Natural killer cell treated with Interleukin-12 subunit alpha and Interleukin-12 subunit beta and Interleukin-15 and Interleukin-18, amount 100 ng/mL, for 72 hours (primary cell): ENCODE results near the gene INTS11. TPM values are rescaled to one million over a fixed set of nuclear protein-coding genes. Genes with fewer than 3 reads are reported as not detected.
"Not testable (repeated sequence)": the region's sequence is repeated elsewhere in the genome, so short reads cannot be mapped to it uniquely, and the experiment has no call there.

Experiments
- ATAC-seq, 2 donors: fragments of 150-1000 bp; cut with Tn5 transposase in 1 of 2; sonication (Bioruptor Pico), chemical (Tn5 transposase) in 1 of 2; 2 replicates each; pipeline ENCODE4 v1.10.0; 2021
- DNase-seq: peaks from one replicate; pipeline ENCODE4 v3.0.0; 2022; ENCODE audit warnings: low spot score
- H3K27ac Mint-ChIP-seq, 2 donors: 1 replicate in 1 of 2; 2 replicates in 1 of 2; pipeline ENCODE4 v1.8.0; 2022; ENCODE audit warnings: mixed read lengths in 2 of 2, mild to moderate bottlenecking in 1 of 2, moderate library complexity in 1 of 2
- H3K27me3 Mint-ChIP-seq, 2 donors: 1 replicate in 1 of 2; 2 replicates in 1 of 2; pipeline ENCODE4 v1.8.0; 2022; ENCODE audit warnings: mixed read lengths in 2 of 2
- H3K36me3 Mint-ChIP-seq: one replicate; pipeline ENCODE4 v1.8.0; 2022; ENCODE audit warnings: mixed read lengths
- H3K4me1 Mint-ChIP-seq, 2 donors: 1 replicate in 1 of 2; 2 replicates in 1 of 2; pipeline ENCODE4 v1.8.0; 2022; ENCODE audit warnings: low read depth in 2 of 2, mixed read lengths in 2 of 2, mild to moderate bottlenecking in 1 of 2
- H3K4me3 Mint-ChIP-seq: one replicate; pipeline ENCODE4 v1.8.0; 2022; ENCODE audit warnings: mixed read lengths
- H3K9me3 Mint-ChIP-seq: 2 replicates; pipeline ENCODE4 v1.8.0; 2022; ENCODE audit warnings: mixed read lengths
- total RNA-seq, 2 donors: library from RNA; stranded (reverse); gene quantifications; one replicate each; pipeline ENCODE4 v1.2.3, GENCODE V29; 2022

Gene INTS11
- total RNA-seq, 2 donors from 2014 or later, result 122 to 204 TPM

GRCh38 chr1:1322418-1322817 is 2.0 kb downstream of the INTS11 start:
- H3K27ac Mint-ChIP-seq, result peak overlapping the region in 1 of 2 donors; percentile 94
- no peaks in the 10 kb centered on the region for H3K9me3 Mint-ChIP-seq
- H3K4me3 Mint-ChIP-seq, result peak overlapping the region; percentile 84
- H3K27me3 Mint-ChIP-seq, result no peaks in the 10 kb centered on the region
- peaks cover 20 to 28% of the 10 kb centered on the region in 2 donors for H3K4me1 Mint-ChIP-seq
- ATAC-seq (no peak), DNase-seq (no peak)
- peaks cover 6% of the 10 kb centered on the region for H3K36me3 Mint-ChIP-seq

- peaks cover 6% of the 10 kb centered on the region for H3K36me3 Mint-ChIP-seq
- H3K9me3 Mint-ChIP-seq, result no peaks in the 10 kb centered on the region
- no peak for DNase-seq
- H3K4me3 Mint-ChIP-seq, result no peak overlapping the region
- no peak overlapping the region for H3K27ac Mint-ChIP-seq
- no peak for ATAC-seq
- no peaks in the 10 kb centered on the region for H3K27me3 Mint-ChIP-seq
- peaks cover 20 to 28% of the 10 kb centered on the region in 2 donors for H3K4me1 Mint-ChIP-seq
Observed at GRCh38 chr1:1321477-1321876, 3.0 kb downstream of the INTS11 start.

GRCh38 chr1:1320666-1321448 is 3.6 kb downstream of the INTS11 start:
- H3K9me3 Mint-ChIP-seq, result no peaks in the 10 kb centered on the region
- peaks cover 6% of the 10 kb centered on the region for H3K36me3 Mint-ChIP-seq
- DNase-seq (no peak), ATAC-seq (no peak)
- no peak overlapping the region for H3K27ac Mint-ChIP-seq
- H3K4me1 Mint-ChIP-seq, result peaks cover 20 to 25% of the 10 kb centered on the region in 2 donors
- H3K4me3 Mint-ChIP-seq, result no peak overlapping the region
- H3K27me3 Mint-ChIP-seq, result no peaks in the 10 kb centered on the region

- Mint-ChIP-seq H3K4me1 (peaks cover 20 to 27% of the 10 kb centered on the region in 2 donors), H3K36me3 (peaks cover 6% of the 10 kb centered on the region), H3K27ac (peak overlapping the region in 1 of 2 donors; percentile 47), H3K4me3 (no peak overlapping the region), H3K9me3 (no peaks in the 10 kb centered on the region), H3K27me3 (no peaks in the 10 kb centered on the region)
- ATAC-seq, result no peak
- no peak for DNase-seq
Observed at GRCh38 chr1:1319646-1319941, 4.9 kb downstream of the INTS11 start.

- DNase-seq, result no peak
- peak overlapping the region in 1 of 2 donors; percentile 47 for H3K27ac Mint-ChIP-seq
- no peak overlapping the region for H3K4me3 Mint-ChIP-seq
- no peaks in the 10 kb centered on the region for H3K9me3 Mint-ChIP-seq
- peaks cover 20 to 25% of the 10 kb centered on the region in 2 donors for H3K4me1 Mint-ChIP-seq
- no peaks in the 10 kb centered on the region for H3K27me3 Mint-ChIP-seq
- peaks cover 6% of the 10 kb centered on the region for H3K36me3 Mint-ChIP-seq
- ATAC-seq, result no peak
Observed at GRCh38 chr1:1318777-1319645, 5.4 kb downstream of the INTS11 start.

GRCh38 chr1:1318131-1318652 is 6.3 kb downstream of the INTS11 start:
- no peak overlapping the region for H3K4me3 Mint-ChIP-seq
- no peak for ATAC-seq
- no peak overlapping the region for H3K27ac Mint-ChIP-seq
- no peaks in the 10 kb centered on the region for H3K9me3 Mint-ChIP-seq
- no peaks in the 10 kb centered on the region for H3K27me3 Mint-ChIP-seq
- DNase-seq, result no peak
- H3K4me1 Mint-ChIP-seq, result peaks cover 13 to 19% of the 10 kb centered on the region in 2 donors
- H3K36me3 Mint-ChIP-seq, result no peaks in the 10 kb centered on the region

- Mint-ChIP-seq H3K9me3 (no peaks in the 10 kb centered on the region), H3K27me3 (no peaks in the 10 kb centered on the region), H3K36me3 (no peaks in the 10 kb centered on the region), H3K27ac (no peak overlapping the region), H3K4me3 (no peak overlapping the region), H3K4me1 (peaks cover 5 to 15% of the 10 kb centered on the region in 2 donors)
- no peak for ATAC-seq
- DNase-seq, result no peak
Observed at GRCh38 chr1:1317420-1317819, 7.0 kb downstream of the INTS11 start.

- H3K27ac Mint-ChIP-seq, result peak overlapping the region in 1 of 2 donors; percentile 68
- not testable (repeated sequence) for H3K4me3 Mint-ChIP-seq, DNase-seq, H3K36me3 Mint-ChIP-seq, H3K9me3 Mint-ChIP-seq, H3K27me3 Mint-ChIP-seq, ATAC-seq
- peaks cover 0 to 11% of the 10 kb centered on the region in 2 donors for H3K4me1 Mint-ChIP-seq
Observed at GRCh38 chr1:1316199-1316598, 8.3 kb downstream of the INTS11 start.

GRCh38 chr1:1315435-1315954 is 9.0 kb downstream of the INTS11 start:
- DNase-seq, result no peak
- no peaks in the 10 kb centered on the region for H3K9me3 Mint-ChIP-seq

GRCh38 chr1:1314678-1315335 is 9.7 kb downstream of the INTS11 start:
- Mint-ChIP-seq H3K27ac (no peak overlapping the region), H3K4me3 (no peak overlapping the region), H3K4me1 (peaks cover 0 to 7% of the 10 kb centered on the region in 2 donors), H3K27me3 (no peaks in the 10 kb centered on the region), H3K9me3 (no peaks in the 10 kb centered on the region), H3K36me3 (no peaks in the 10 kb centered on the region)
- no peak for ATAC-seq
- DNase-seq, result no peak

More at GRCh38 chr1:1315435-1315954, 9.0 kb downstream of the INTS11 start:
- no peaks in the 10 kb centered on the region for H3K36me3 Mint-ChIP-seq
- H3K27ac Mint-ChIP-seq, result no peak overlapping the region
- H3K4me1 Mint-ChIP-seq, result peaks cover 0 to 11% of the 10 kb centered on the region in 2 donors
- ATAC-seq, result no peak
- no peaks in the 10 kb centered on the region for H3K27me3 Mint-ChIP-seq
- H3K4me3 Mint-ChIP-seq, result no peak overlapping the region

GRCh38 chr1:1314237-1314586 is 10.2 kb downstream of the INTS11 start:
- Mint-ChIP-seq H3K27me3 (no peaks in the 10 kb centered on the region), H3K4me1 (peaks cover 0 to 3% of the 10 kb centered on the region in 2 donors), H3K36me3 (no peaks in the 10 kb centered on the region), H3K4me3 (no peak overlapping the region), H3K27ac (no peak overlapping the region), H3K9me3 (no peaks in the 10 kb centered on the region)
- DNase-seq, result no peak
- no peak for ATAC-seq

- Mint-ChIP-seq H3K27ac (no peak overlapping the region), H3K4me1 (peaks cover 0 to 3% of the 10 kb centered on the region in 2 donors), H3K36me3 (no peaks in the 10 kb centered on the region), H3K4me3 (no peak overlapping the region), H3K27me3 (no peaks in the 10 kb centered on the region), H3K9me3 (no peaks in the 10 kb centered on the region)
- no peak for ATAC-seq
- no peak for DNase-seq
Observed at GRCh38 chr1:1313500-1314236, 10.8 kb downstream of the INTS11 start.
